C4-2B (cell line): ENCODE data around the gene HIF1AN.
A peak's percentile ranks its signal among the peaks of the same experiment; 100 is the strongest.

Experiments used
- H3K27ac ChIP-seq: fragments of 450-650 bp; 2 replicates; pipeline ENCODE4 v1.5.1; 2017
- ZFX ChIP-seq: fragments of 450-650 bp; IDR thresholded peaks from 2 replicates; pipeline ENCODE4 v1.6.1; 2017
- TF ChIP-seq, protein P1 (sequence below): fragments of 450-650 bp; conservative IDR thresholded peaks from 2 replicates; pipeline ENCODE4 v1.5.1; 2017; ENCODE audit warnings: mild to moderate bottlenecking

Gene HIF1AN

GRCh38 chr10:100529475-100530298, 6.1 kb upstream of the HIF1AN start, which contains the start of gene NDUFB8:
Gene NDUFB8, minus strand, starts transcription at chr10:100529871. Its CDS starts 20 bp downstream, at chr10:100529851.
- peak within 1 kb of the TSS; percentile 90 for H3K27ac ChIP-seq
- no peak for TF ChIP-seq ZFX
- TF ChIP-seq, protein P1, sequence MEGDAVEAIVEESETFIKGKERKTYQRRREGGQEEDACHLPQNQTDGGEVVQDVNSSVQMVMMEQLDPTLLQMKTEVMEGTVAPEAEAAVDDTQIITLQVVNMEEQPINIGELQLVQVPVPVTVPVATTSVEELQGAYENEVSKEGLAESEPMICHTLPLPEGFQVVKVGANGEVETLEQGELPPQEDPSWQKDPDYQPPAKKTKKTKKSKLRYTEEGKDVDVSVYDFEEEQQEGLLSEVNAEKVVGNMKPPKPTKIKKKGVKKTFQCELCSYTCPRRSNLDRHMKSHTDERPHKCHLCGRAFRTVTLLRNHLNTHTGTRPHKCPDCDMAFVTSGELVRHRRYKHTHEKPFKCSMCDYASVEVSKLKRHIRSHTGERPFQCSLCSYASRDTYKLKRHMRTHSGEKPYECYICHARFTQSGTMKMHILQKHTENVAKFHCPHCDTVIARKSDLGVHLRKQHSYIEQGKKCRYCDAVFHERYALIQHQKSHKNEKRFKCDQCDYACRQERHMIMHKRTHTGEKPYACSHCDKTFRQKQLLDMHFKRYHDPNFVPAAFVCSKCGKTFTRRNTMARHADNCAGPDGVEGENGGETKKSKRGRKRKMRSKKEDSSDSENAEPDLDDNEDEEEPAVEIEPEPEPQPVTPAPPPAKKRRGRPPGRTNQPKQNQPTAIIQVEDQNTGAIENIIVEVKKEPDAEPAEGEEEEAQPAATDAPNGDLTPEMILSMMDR: no peak

DNA sequence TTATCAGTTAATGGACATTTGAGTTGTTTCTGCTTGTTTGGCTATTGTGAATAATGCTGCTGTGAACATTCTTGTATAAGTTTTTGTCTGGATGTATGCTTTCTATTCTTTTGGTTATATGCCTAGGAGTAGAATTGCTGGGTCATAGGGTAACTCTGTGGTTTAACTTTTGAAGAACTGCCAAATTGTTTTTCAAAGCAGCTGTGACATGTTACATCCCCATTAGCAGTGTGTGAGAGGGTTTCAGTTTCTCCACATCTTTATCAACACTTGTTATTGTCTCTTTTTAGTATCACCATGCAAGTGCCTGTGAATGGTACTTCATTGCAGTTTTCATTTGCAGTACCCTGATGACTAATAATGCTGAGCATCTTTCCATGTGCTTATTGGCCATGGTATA, 4.0 kb upstream of the HIF1AN start:
- no peak for TF ChIP-seq ZFX
- TF ChIP-seq, protein P1: no peak
- H3K27ac ChIP-seq: no peak overlapping the region

DNA sequence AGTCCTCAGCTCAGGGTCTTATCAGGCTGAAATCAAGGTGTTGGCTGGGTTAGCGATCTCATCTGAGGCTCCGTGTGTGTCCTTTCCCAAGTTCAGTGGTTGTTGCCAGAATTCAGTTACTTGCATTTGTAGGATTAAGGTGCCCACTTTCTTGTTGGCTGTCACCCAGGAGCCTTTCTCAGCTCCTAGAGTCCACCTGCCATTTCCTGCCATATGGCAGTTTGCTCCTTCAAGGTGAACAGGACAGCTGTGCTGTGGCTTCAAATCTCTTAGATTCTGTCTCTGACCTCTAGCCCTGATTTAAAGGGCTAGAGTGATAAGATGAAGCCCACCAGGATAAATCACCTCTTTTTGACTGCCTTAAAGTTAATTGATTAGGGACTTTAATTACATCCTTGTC, 1.0 kb upstream of the HIF1AN start:
- TF ChIP-seq, protein P1: no peak
- TF ChIP-seq ZFX: no peak
- no peak overlapping the region for H3K27ac ChIP-seq

DNA sequence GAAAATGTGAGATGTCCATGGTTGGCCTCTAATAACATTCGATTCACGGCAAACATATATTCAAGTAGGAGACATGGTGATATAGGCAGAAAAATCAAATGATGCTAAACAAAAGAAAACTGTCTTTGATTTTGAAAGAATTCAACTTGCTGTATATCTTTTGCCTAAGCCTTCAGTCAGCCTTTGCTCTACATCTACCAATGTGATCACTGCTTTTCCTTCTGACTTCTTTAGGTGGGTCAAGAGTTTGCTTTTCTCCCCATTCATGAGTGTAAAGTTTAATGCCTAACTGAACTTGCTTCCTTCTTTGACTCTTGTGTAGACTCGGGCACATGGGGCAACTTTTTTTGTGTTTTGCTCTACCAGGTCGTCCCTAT, 417 bp upstream of the HIF1AN start:
- peak overlapping the region; percentile 67 for H3K27ac ChIP-seq
- no peak for TF ChIP-seq ZFX
- TF ChIP-seq, protein P1: no peak

- TF ChIP-seq ZFX: no peak
- TF ChIP-seq, protein P1: no peak
- H3K27ac ChIP-seq: no peak overlapping the region
Observed at GRCh38 chr10:100537475-100537874, 1.7 kb downstream of the HIF1AN start.

- TF ChIP-seq ZFX: no peak
- TF ChIP-seq, protein P1: no peak
- H3K27ac ChIP-seq: no peak overlapping the region
Observed at GRCh38 chr10:100544950-100545349, 9.2 kb downstream of the HIF1AN start.

DNA sequence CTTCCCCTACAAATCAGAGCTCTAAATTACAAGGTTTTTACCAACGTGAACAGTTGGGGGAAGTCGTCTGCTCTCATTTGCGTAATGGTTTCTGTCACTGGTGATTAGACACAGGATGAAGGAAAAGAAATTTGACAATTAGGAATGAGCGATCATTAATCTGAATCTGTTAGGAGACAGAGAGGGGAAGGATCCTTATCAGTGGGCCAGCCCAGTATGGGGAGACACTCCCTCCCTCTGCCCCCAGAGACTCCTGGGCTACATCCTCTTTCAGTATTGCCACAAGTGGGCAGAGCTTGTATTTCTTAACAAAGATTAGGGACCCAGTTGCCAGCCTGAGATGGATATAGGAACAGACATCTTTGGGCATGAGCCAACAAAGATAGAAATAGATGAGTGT, 15.5 kb downstream of the HIF1AN start:
- TF ChIP-seq ZFX: no peak
- TF ChIP-seq, protein P1: no peak
- no peak overlapping the region for H3K27ac ChIP-seq
